Smooth muscle cell (in vitro differentiated cells): ENCODE data around the gene LRRC74A. TPM values are rescaled to one million over a fixed set of nuclear protein-coding genes. Genes with fewer than 3 reads are reported as not detected.

Experiments
- DNase-seq: peaks from one replicate; lab custom pipeline; 2025; ENCODE audit not compliant: unreplicated experiment; lab: John Stamatoyannopoulos, UW
- H2AFZ ChIP-seq: fragments of 200-600 bp; sonication (generic); 2 replicates; pipeline ENCODE4 v1.6.0; 2016; ENCODE audit warnings: antibody characterized with exemption, low read depth, mild to moderate bottlenecking
- H3F3A ChIP-seq: fragments of 200-600 bp; sonication (generic); 2 replicates; pipeline ENCODE4 v1.6.0; 2017; ENCODE audit warnings: antibody characterized with exemption, low read depth
- H3K27ac ChIP-seq: fragments of 200-600 bp; sonication (generic); 2 replicates; pipeline ENCODE4 v1.5.1; 2016; ENCODE audit warnings: low read depth, mild to moderate bottlenecking
- H3K27me3 ChIP-seq: fragments of 200-600 bp; sonication (generic); 2 replicates; pipeline ENCODE4 v1.6.1; 2016; ENCODE audit warnings: low read depth, mild to moderate bottlenecking
- H3K36me3 ChIP-seq: fragments of 200-600 bp; sonication (generic); 2 replicates; pipeline ENCODE4 v1.5.1; 2016; ENCODE audit warnings: low read depth
- H3K4me1 ChIP-seq: fragments of 200-600 bp; sonication (generic); 2 replicates; pipeline ENCODE4 v1.5.1; 2016; ENCODE audit warnings: low read depth
- H3K4me2 ChIP-seq: fragments of 200-600 bp; sonication (generic); 2 replicates; pipeline ENCODE4 v1.6.0; 2016; ENCODE audit warnings: mild to moderate bottlenecking
- H3K4me3 ChIP-seq: fragments of 200-600 bp; sonication (generic); 2 replicates; pipeline ENCODE4 v1.5.1; 2016; ENCODE audit warnings: mild to moderate bottlenecking
- H3K79me2 ChIP-seq: fragments of 200-600 bp; sonication (generic); 2 replicates; pipeline ENCODE4 v1.6.0; 2016; ENCODE audit warnings: low read depth, mild to moderate bottlenecking
- H3K9ac ChIP-seq: fragments of 200-600 bp; sonication (generic); 2 replicates; pipeline ENCODE4 v1.6.0; 2016; ENCODE audit warnings: low read depth
- H3K9me3 ChIP-seq: fragments of 200-600 bp; sonication (generic); replicated peaks from 2 replicates; pipeline ENCODE4 v1.5.1; 2016; ENCODE audit warnings: low read depth
- H4K20me1 ChIP-seq: fragments of 200-600 bp; sonication (generic); 2 replicates; pipeline ENCODE4 v1.6.0; 2016; ENCODE audit warnings: low read depth
- CTCF ChIP-seq: fragments of 200-600 bp; sonication (generic); IDR thresholded peaks from 2 replicates; pipeline ENCODE4 v1.5.1; 2017; ENCODE audit warnings: borderline replicate concordance, mild to moderate bottlenecking, antibody characterized with exemption; ENCODE audit not compliant: insufficient read depth, poor library complexity, severe bottlenecking
- WGBS: methylation state at CpG from one replicate; pipeline ENCODE4 v1.1.7; 2016; ENCODE audit warnings: low lambda C conversion rate; 5-methylcytosine and 5-hydroxymethylcytosine counted together
- polyA plus RNA-seq: library from polyadenylated mRNA; unstranded; fragments of >200 nt; fragmentation: Nextera tagmentation; extraction: Ambion mirVana; gene quantifications from 2 replicates; pipeline ENCODE4 v1.2.1, GENCODE V29; 2016
- total RNA-seq: library from RNA; depleted of rRNA; stranded (reverse); fragments of >200 nt; gene quantifications from 2 replicates; pipeline ENCODE4 v1.2.3, GENCODE V29; 2014

The LRRC74A gene
- total and polyA plus RNA-seq, 2 experiments from 2014 or later: not detected

- Histone ChIP-seq H3K9me3 (no peaks in the 10 kb centered on the region), H3K27ac (no peak overlapping the region), H3F3A (no peaks in the 10 kb centered on the region), H3K27me3 (no peaks in the 10 kb centered on the region), H3K9ac (no peak overlapping the region), H3K36me3 (no peaks in the 10 kb centered on the region), H3K79me2 (no peaks in the 10 kb centered on the region), H4K20me1 (no peaks in the 10 kb centered on the region), H3K4me1 (peaks cover 9% of the 10 kb centered on the region), H2AFZ (no peak overlapping the region), H3K4me3 (no peak overlapping the region), H3K4me2 (no peak overlapping the region)
- DNase-seq: no peak
- 93% methylated on average over 9 of the region's 9 CpGs for WGBS
- no peak for TF ChIP-seq CTCF
Observed at GRCh38 chr14:76827696-76828296, 1.6 kb downstream of the LRRC74A start.

- TF ChIP-seq CTCF: no peak
- DNase-seq: no peak
- H3K4me3 ChIP-seq: no peak overlapping the region
Observed at GRCh38 chr14:76828339-76829012, 2.3 kb downstream of the LRRC74A start.

DNA sequence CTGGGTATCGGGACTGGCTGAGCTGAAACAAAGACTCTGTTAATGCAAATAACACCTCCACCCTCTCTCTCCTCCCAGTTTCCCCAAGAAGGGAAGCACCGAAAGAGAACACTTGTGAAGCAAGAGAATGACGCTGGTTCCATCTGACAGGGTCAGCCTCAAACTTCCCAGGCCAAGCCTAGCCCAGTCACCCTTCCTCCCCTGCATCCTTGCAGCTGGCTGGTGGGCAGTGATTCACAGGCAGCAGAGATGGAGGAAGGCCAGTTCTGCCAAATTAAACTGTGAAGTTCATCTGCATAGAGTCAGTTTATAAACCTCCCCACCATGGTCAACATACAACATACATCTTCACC lies 2.8 kb downstream of the LRRC74A start:
- peaks cover 9% of the 10 kb centered on the region for H3K4me1 ChIP-seq
- H3K9ac ChIP-seq: no peak overlapping the region
- 60% methylated on average over 3 of the region's 3 CpGs for WGBS
- no peak for DNase-seq
- H3K79me2 ChIP-seq: no peaks in the 10 kb centered on the region
- no peak overlapping the region for H2AFZ ChIP-seq
- no peaks in the 10 kb centered on the region for H3F3A ChIP-seq
- no peak overlapping the region for H3K4me2 ChIP-seq
- no peak overlapping the region for H3K27ac ChIP-seq
- H3K4me3 ChIP-seq: no peak overlapping the region
- no peaks in the 10 kb centered on the region for H4K20me1 ChIP-seq
- no peaks in the 10 kb centered on the region for H3K9me3 ChIP-seq
- no peaks in the 10 kb centered on the region for H3K36me3 ChIP-seq
- TF ChIP-seq CTCF: no peak
- H3K27me3 ChIP-seq: no peaks in the 10 kb centered on the region

More at GRCh38 chr14:76828339-76829012, 2.3 kb downstream of the LRRC74A start:
- H3K79me2 ChIP-seq: no peaks in the 10 kb centered on the region
- H3K27me3 ChIP-seq: no peaks in the 10 kb centered on the region
- 83% methylated on average over 17 of the region's 17 CpGs for WGBS
- no peaks in the 10 kb centered on the region for H4K20me1 ChIP-seq
- no peak overlapping the region for H3K9ac ChIP-seq
- H3K9me3 ChIP-seq: no peaks in the 10 kb centered on the region
- H3K36me3 ChIP-seq: no peaks in the 10 kb centered on the region
- H2AFZ ChIP-seq: no peak overlapping the region
- H3F3A ChIP-seq: no peaks in the 10 kb centered on the region
- H3K4me1 ChIP-seq: peaks cover 9% of the 10 kb centered on the region
- H3K27ac ChIP-seq: no peak overlapping the region
- H3K4me2 ChIP-seq: no peak overlapping the region
